ENCODE data around the gene TNFRSF19. TPM values are rescaled to one million over a fixed set of nuclear protein-coding genes. Genes with fewer than 3 reads are reported as not detected.
A peak's percentile ranks its signal among the peaks of the same experiment; 100 is the strongest.

TNFRSF19 gene
- total and polyA plus RNA-seq, 2 of the 8 experiments (the other 6 are each of a cell fraction or from before 2014, with no cell fraction given) = 0.50 to 0.95 TPM

DNA sequence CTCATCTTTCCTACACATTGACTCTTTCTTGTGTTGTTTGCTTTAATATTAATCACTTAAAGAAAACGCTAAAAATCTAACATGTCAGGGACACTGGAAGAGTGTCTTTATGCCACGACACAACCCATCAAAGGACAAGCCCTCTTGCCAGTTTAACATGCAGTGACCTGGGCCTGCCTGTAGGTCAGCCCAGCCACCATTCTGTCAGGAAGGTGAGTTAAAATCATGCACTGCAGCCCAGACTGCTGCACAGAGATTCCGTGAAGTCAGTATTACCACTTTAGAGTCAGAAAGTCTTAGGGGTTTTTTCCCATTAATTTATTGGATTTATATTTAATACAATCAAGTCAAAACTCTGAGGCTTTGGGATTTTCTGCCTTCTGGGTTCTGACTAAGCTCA, 58.0 kb downstream of the TNFRSF19 start:
- H3K4me2 ChIP-seq (ENCODE audit: insufficient read depth in 1 of 2, low read depth in 2 of 2, low read length in 2 of 2) = no peak overlapping the region
- H3K27ac ChIP-seq (ENCODE audit: low read depth, low read length) = no peak overlapping the region
- H3K79me1 ChIP-seq (ENCODE audit: low read depth, low read length) = no peaks in the 10 kb centered on the region
- no peak overlapping the region for H3K14ac ChIP-seq (ENCODE audit: insufficient read length)
- no peak overlapping the region for H3K9ac ChIP-seq (replicated peaks in 1 of 4; ENCODE audit: extremely low read depth in 1 of 4, low read depth in 3 of 4, low read length in 3 of 4)
- no peak overlapping the region for H2BK15ac ChIP-seq (ENCODE audit: low read length)
- H3K23me2 ChIP-seq (ENCODE audit: low read depth, low read length) = no peaks in the 10 kb centered on the region
- no peak overlapping the region for H3K18ac ChIP-seq (ENCODE audit: extremely low read depth, low read length)
- POLR2A ChIA-PET (ENCODE audit: partially characterized antibody) = no interaction called here
- H3K56ac ChIP-seq (replicated peaks; ENCODE audit: insufficient read length, low read depth, low read length) = no peak overlapping the region
- H3K4me1 ChIP-seq (replicated peaks in 1 of 4; ENCODE audit: control insufficient read depth in 3 of 4, insufficient read depth in 4 of 4, low read length in 3 of 4) = peaks cover 0 to 23% (median 17%) of the 10 kb centered on the region in 4 experiments; a peak in 5 of 7 replicates
- no peaks in the 10 kb centered on the region for H3K9me3 ChIP-seq (ENCODE audit: insufficient read depth in 2 of 2, low read depth in 1 of 2, low read length in 1 of 2)
- FAIRE-seq (peak; percentile 63), DNase-seq (ENCODE audit: low read depth in 1 of 2, low spot score in 2 of 2) (no peak)
- CTCF ChIA-PET (ENCODE audit: partially characterized antibody) = interaction anchor here (0.6 to 1.4 kb wide), 10 partner anchors 8 to 481 kb away, joined by 3 to 5 read pairs (median 4); no protein-coding TSS in a partner anchor
- H4K91ac ChIP-seq (replicated peaks; ENCODE audit: insufficient read length, low read length) = no peak overlapping the region
- H3K4ac ChIP-seq (replicated peaks; ENCODE audit: insufficient read length, low read depth, low read length) = peak overlapping the region; percentile 62
- no peak overlapping the region for H4K5ac ChIP-seq (ENCODE audit: insufficient read length, low read depth, low read length)
- H3K27me3 ChIP-seq (replicated peaks in 1 of 4; ENCODE audit: control insufficient read depth in 3 of 4, extremely low read depth in 1 of 4, insufficient read depth in 3 of 4, low read length in 3 of 4) = no peaks in the 10 kb centered on the region
- H3K79me2 ChIP-seq (ENCODE audit: control insufficient read depth in 1 of 2, insufficient read depth in 2 of 2, low read length in 2 of 2) = no peaks in the 10 kb centered on the region
- H2BK5ac ChIP-seq (ENCODE audit: low read depth, low read length) = no peak overlapping the region
- H2AFZ ChIP-seq (ENCODE audit: low read length) = no peak overlapping the region
- H2BK20ac ChIP-seq (ENCODE audit: low read length) = no peak overlapping the region
- H2BK120ac ChIP-seq (replicated peaks; ENCODE audit: low read depth, low read length) = no peak overlapping the region
- H3K36me3 ChIP-seq (ENCODE audit: control insufficient read depth in 2 of 4, insufficient read depth in 4 of 4, low read length in 3 of 4) = no peaks in the 10 kb centered on the region; a peak in 1 of 8 replicates
- no peak overlapping the region for H3K23ac ChIP-seq (ENCODE audit: insufficient read length)
- H4K8ac ChIP-seq (ENCODE audit: extremely low read depth, insufficient read depth, low read length) = no peak overlapping the region
- no peak overlapping the region for H2AK5ac ChIP-seq (ENCODE audit: low read depth, low read length)
- no peak overlapping the region for H3K4me3 ChIP-seq (ENCODE audit: extremely low read depth in 1 of 4, insufficient read depth in 2 of 4, low read depth in 3 of 4, low read length in 4 of 4)
- WGBS, 2 experiments (ENCODE audit: extremely low coverage in 1 of 2, insufficient coverage in 1 of 2, insufficient read length in 1 of 2, insufficient replicate concordance in 2 of 2, low coverage in 1 of 2, low lambda C conversion rate in 2 of 2, missing lambda C conversion rate in 1 of 2) = 73% methylated on average over 3 of the region's 3 CpGs; no CpG with 5 or more reads in 1 of the 2 experiments
- no peak overlapping the region for H2BK12ac ChIP-seq (ENCODE audit: low read depth, low read length)
- H4K20me1 ChIP-seq (replicated peaks in 1 of 2; ENCODE audit: control insufficient read depth in 1 of 2, insufficient read depth in 2 of 2, low read length in 2 of 2) = no peaks in the 10 kb centered on the region
- TF ChIP-seq, protein P1, sequence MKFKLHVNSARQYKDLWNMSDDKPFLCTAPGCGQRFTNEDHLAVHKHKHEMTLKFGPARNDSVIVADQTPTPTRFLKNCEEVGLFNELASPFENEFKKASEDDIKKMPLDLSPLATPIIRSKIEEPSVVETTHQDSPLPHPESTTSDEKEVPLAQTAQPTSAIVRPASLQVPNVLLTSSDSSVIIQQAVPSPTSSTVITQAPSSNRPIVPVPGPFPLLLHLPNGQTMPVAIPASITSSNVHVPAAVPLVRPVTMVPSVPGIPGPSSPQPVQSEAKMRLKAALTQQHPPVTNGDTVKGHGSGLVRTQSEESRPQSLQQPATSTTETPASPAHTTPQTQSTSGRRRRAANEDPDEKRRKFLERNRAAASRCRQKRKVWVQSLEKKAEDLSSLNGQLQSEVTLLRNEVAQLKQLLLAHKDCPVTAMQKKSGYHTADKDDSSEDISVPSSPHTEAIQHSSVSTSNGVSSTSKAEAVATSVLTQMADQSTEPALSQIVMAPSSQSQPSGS (IDR thresholded peaks at IDR 0.05; ENCODE audit: low read length) = no peak
- TF ChIP-seq PHF8 (conservative IDR thresholded peaks at IDR 0.05; ENCODE audit: low read depth, low read length) = no peak
- no peak for TF ChIP-seq TEAD4 (IDR thresholded peaks at IDR 0.05; ENCODE audit: low read depth, low read length)
